Spleen (tissue), 11 donors: ENCODE results near the gene AMZ2. TPM values are rescaled to one million over a fixed set of nuclear protein-coding genes. Genes with fewer than 3 reads are reported as not detected.
"Not testable (repeated sequence)": the region's sequence is repeated elsewhere in the genome, so short reads cannot be mapped to it uniquely, and the experiment has no call there.

Source experiments
- DNase-seq: peaks from one replicate; pipeline ENCODE4 v3.0.0-alpha.2; 2020
- H3K27ac ChIP-seq, 8 donors: fragments of 200-600 bp; sonication (generic) in 7 of 8; 1 replicate in 4 of 8; 2 replicates in 4 of 8; pipeline versions ENCODE4 v1.5.0 to v1.8.0; 2016 to 2021; ENCODE audit warnings: inconsistent platforms in 4 of 8, mild to moderate bottlenecking in 4 of 8, moderate library complexity in 1 of 8
- H3K27me3 ChIP-seq, 7 donors: fragments of 200-600 bp; sonication (generic) in 6 of 7; replicated peaks in 1 of 7; 1 replicate in 4 of 7; 2 replicates in 3 of 7; pipeline versions ENCODE4 v1.5.0 to v1.8.0; 2016 to 2021; ENCODE audit warnings: inconsistent platforms in 3 of 7, mild to moderate bottlenecking in 1 of 7
- H3K36me3 ChIP-seq, 6 donors: fragments of 200-600 bp; sonication (generic) in 5 of 6; 1 replicate in 4 of 6; 2 replicates in 2 of 6; pipeline versions ENCODE4 v1.5.0 to v1.8.0; 2016 to 2021; ENCODE audit warnings: inconsistent platforms in 2 of 6
- H3K4me1 ChIP-seq, 6 donors: fragments of 200-600 bp; sonication (generic) in 5 of 6; 1 replicate in 3 of 6; 2 replicates in 3 of 6; pipeline versions ENCODE4 v1.5.0 to v1.8.0; 2016 to 2021; ENCODE audit warnings: inconsistent platforms in 3 of 6
- H3K4me3 ChIP-seq, 8 donors: fragments of 200-600 bp; sonication (generic) in 7 of 8; 1 replicate in 4 of 8; 2 replicates in 4 of 8; pipeline versions ENCODE4 v1.5.0 to v1.8.0; 2016 to 2021; ENCODE audit warnings: inconsistent platforms in 4 of 8, mild to moderate bottlenecking in 4 of 8, moderate library complexity in 2 of 8
- H3K9me3 ChIP-seq, 8 donors: fragments of 200-600 bp; sonication (generic) in 7 of 8; 1 replicate in 4 of 8; 2 replicates in 4 of 8; pipeline versions ENCODE4 v1.5.0 to v1.8.0; 2016 to 2021; ENCODE audit warnings: inconsistent platforms in 4 of 8
- POLR2A ChIP-seq, 3 donors: fragments of 450-650 bp; IDR thresholded peaks; one replicate each; pipeline ENCODE4 v1.5.1; 2017; ENCODE audit warnings: antibody characterized with exemption in 3 of 3, mild to moderate bottlenecking in 1 of 3
- POLR2AphosphoS5 ChIP-seq, 3 donors: sonication (generic); formaldehyde crosslinking; IDR thresholded peaks; one replicate each; pipeline ENCODE4 v1.5.1; 2017; ENCODE audit warnings: antibody characterized with exemption in 3 of 3
- WGBS, 5 donors: extraction: QIAGEN DNeasy Blood & Tissue Kit in 3 of 5; methylation state at CpG; one replicate each; pipeline versions ENCODE4 v1.1.5 to v1.1.7; 2013 to 2018; 5-methylcytosine and 5-hydroxymethylcytosine counted together
- intact Hi-C: fragments of 100-400 bp; cut with DNase I; formaldehyde crosslinking; loops from one replicate; pipeline ENCODE4 v1.15.0; 2023; ENCODE audit warnings: low total_unique reads
- polyA plus RNA-seq, 3 donors: library from polyadenylated mRNA; stranded (reverse); fragments of 200-250 nt; gene quantifications; one replicate each; pipeline ENCODE4 v1.2.1, GENCODE V29; 2013
- total RNA-seq, 7 donors: library from RNA; depleted of rRNA in 3 of 7; stranded (reverse); fragments of >200 nt in 3 of 7; fragmentation: NEBNext Ultra II Directional in 4 of 7; extraction: Animal tissue kit (Norgen Biotek cat#: 25700) in 4 of 7; gene quantifications; one replicate each; pipeline versions ENCODE4 v1.1.0 to v1.2.1, GENCODE V29; 2016 to 2021
- TF ChIP-seq, protein P1 (sequence below), 11 experiments: fragments of 200-600 bp in 7 of 11; fragments of 450-650 bp in 4 of 11; sonication (generic) in 4 of 11; IDR thresholded peaks in 8 of 11; conservative IDR thresholded peaks in 3 of 11; 1 replicate in 7 of 11; 2 replicates in 4 of 11; pipeline versions ENCODE4 v1.4.0 to v1.8.0; 2016 to 2021; ENCODE audit warnings: antibody characterized with exemption in 11 of 11, inconsistent platforms in 4 of 11, mild to moderate bottlenecking in 1 of 11
- donor health status: healthy with polysubstance abuse.
- donor health status: DM: no; HTN: no; CAD: no; lungs with moderate emphysema.
- donor health status: DM: no; HTN: no; CAD: no.
- donor health status: Bipolar disorder and iron deficiency.
- donor health status: healthy.
- donor health status: DM: no; HTN: no; CAD: no.
- donor health status: DM: yes; HTN: yes; CAD: no.

AMZ2 gene
- total and polyA plus RNA-seq, 10 donors, result 40.4 to 75.1 (median 51.7) TPM

- Histone ChIP-seq H3K4me3 (peak overlapping the region in 5 of 8 donors; percentile 70 to 89 (median 71)), H3K9me3 (no peaks in the 10 kb centered on the region), H3K27me3 (no peaks in the 10 kb centered on the region), H3K36me3 (peaks cover 0 to 29% (median 7%) of the 10 kb centered on the region in 6 donors), H3K4me1 (peaks cover 22 to 68% (median 44%) of the 10 kb centered on the region in 6 donors), H3K27ac (peak overlapping the region; percentile 15 to 100 (median 99))
- no peak for TF ChIP-seq POLR2AphosphoS5 (IDR thresholded peaks at IDR 0.05)
- TF ChIP-seq, protein P1, sequence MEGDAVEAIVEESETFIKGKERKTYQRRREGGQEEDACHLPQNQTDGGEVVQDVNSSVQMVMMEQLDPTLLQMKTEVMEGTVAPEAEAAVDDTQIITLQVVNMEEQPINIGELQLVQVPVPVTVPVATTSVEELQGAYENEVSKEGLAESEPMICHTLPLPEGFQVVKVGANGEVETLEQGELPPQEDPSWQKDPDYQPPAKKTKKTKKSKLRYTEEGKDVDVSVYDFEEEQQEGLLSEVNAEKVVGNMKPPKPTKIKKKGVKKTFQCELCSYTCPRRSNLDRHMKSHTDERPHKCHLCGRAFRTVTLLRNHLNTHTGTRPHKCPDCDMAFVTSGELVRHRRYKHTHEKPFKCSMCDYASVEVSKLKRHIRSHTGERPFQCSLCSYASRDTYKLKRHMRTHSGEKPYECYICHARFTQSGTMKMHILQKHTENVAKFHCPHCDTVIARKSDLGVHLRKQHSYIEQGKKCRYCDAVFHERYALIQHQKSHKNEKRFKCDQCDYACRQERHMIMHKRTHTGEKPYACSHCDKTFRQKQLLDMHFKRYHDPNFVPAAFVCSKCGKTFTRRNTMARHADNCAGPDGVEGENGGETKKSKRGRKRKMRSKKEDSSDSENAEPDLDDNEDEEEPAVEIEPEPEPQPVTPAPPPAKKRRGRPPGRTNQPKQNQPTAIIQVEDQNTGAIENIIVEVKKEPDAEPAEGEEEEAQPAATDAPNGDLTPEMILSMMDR (IDR thresholded peaks at IDR 0.05 in 8 of 11, conservative IDR thresholded peaks at IDR 0.05 in 3 of 11), result no peak
- no peak for TF ChIP-seq POLR2A (IDR thresholded peaks at IDR 0.05)
- intact Hi-C loops, result loop anchor here (5.0 kb wide), 1 partner anchor 42 kb away; no protein-coding TSS in a partner anchor
- 43 to 56% (median 49%) methylated on average over 5 of the region's 5 CpGs for WGBS, 5 donors
- no peak for DNase-seq
Observed at GRCh38 chr17:68248891-68249290, 1.0 kb downstream of the AMZ2 start.

DNA sequence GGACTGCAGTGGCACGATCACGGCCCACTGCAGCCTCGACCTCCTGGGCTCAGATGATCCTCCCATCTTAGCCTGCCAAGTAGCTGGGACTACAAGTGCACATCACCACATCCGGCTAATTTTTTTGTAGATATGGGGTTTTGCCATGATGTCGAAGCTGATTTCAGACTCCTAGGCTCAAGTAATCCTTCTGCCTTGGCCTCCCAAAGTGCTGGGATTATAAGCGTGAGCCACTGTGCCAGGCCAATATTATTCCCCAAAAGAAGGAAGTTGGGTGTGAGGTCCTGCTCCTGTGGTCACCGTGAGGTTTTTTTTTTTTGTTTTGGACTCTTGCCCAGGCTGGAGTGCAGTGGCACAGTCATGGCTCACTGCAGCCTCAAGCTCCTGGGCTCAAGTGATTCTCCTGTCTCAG is 1.5 kb downstream of the AMZ2 start:
- Histone ChIP-seq H3K27me3 (no peaks in the 10 kb centered on the region), H3K4me1 (peaks cover 24 to 73% (median 49%) of the 10 kb centered on the region in 6 donors), H3K9me3 (no peaks in the 10 kb centered on the region), H3K27ac (peak overlapping the region; percentile 15 to 100 (median 99)), H3K36me3 (peaks cover 0 to 34% (median 9%) of the 10 kb centered on the region in 6 donors), H3K4me3 (peak overlapping the region in 1 of 8 donors; percentile 89)
- peak in 2 of 3 donors; percentile 31 to 42 for TF ChIP-seq POLR2AphosphoS5 (IDR thresholded peaks at IDR 0.05)
- TF ChIP-seq, protein P1 (IDR thresholded peaks at IDR 0.05 in 8 of 11, conservative IDR thresholded peaks at IDR 0.05 in 3 of 11), result no peak
- TF ChIP-seq POLR2A (IDR thresholded peaks at IDR 0.05), result no peak
- intact Hi-C loops, result loop anchor here (5.0 kb wide), 1 partner anchor 42 kb away; no protein-coding TSS in a partner anchor
- WGBS, 5 donors, result 38 to 65% (median 41%) methylated on average over 7 of the region's 7 CpGs
- DNase-seq, result no peak

- WGBS, 5 donors, result 36 to 44% (median 39%) methylated on average over 7 of the region's 7 CpGs
- H3K4me3 ChIP-seq, H3K9me3 ChIP-seq, H3K27me3 ChIP-seq, DNase-seq, intact Hi-C loops: not testable (repeated sequence)
- H3K36me3 ChIP-seq, result peaks cover 0 to 65% (median 12%) of the 10 kb centered on the region in 6 donors
- H3K27ac ChIP-seq, result peak overlapping the region in 7 of 8 donors; percentile 69 to 83 (median 70)
- TF ChIP-seq POLR2AphosphoS5 (IDR thresholded peaks at IDR 0.05), result peak in 1 of 3 donors; percentile 20
- peaks cover 33 to 98% (median 75%) of the 10 kb centered on the region in 6 donors for H3K4me1 ChIP-seq
Observed at GRCh38 chr17:68253426-68253825, 5.6 kb downstream of the AMZ2 start.

DNA sequence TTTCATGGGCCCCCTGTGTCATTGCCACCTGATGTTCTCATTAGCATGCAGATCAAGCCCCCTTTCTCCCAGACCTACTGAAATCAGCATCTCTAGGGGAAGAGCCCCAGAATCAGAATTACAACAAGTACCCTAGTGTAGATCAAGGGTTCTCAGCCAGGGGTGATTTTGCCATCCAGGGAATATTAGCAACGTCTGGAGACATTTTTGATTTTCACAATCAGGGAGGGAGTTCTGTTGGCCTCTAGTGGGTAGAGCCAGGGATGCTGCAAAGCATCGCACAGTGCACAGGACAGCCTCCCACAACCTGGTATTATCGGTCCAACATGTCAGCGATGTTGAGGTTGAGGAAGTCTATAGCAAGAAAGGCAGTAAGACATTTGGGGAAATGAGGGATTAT is 7.3 kb downstream of the AMZ2 start:
- no peak for DNase-seq
- intact Hi-C loops, result no loop called here
- H3K4me1 ChIP-seq, result peaks cover 28 to 98% (median 67%) of the 10 kb centered on the region in 6 donors
- peak overlapping the region in 7 of 8 donors; percentile 45 to 85 (median 79) for H3K27ac ChIP-seq
- TF ChIP-seq, protein P1 (IDR thresholded peaks at IDR 0.05 in 8 of 11, conservative IDR thresholded peaks at IDR 0.05 in 3 of 11), result no peak
- TF ChIP-seq POLR2AphosphoS5 (IDR thresholded peaks at IDR 0.05), result no peak
- no peak for TF ChIP-seq POLR2A (IDR thresholded peaks at IDR 0.05)
- no peaks in the 10 kb centered on the region for H3K27me3 ChIP-seq
- H3K9me3 ChIP-seq, result no peaks in the 10 kb centered on the region
- peaks cover 0 to 65% (median 12%) of the 10 kb centered on the region in 6 donors for H3K36me3 ChIP-seq
- 74 to 88% (median 77%) methylated on average over 4 of the region's 4 CpGs for WGBS, 5 donors
- no peak overlapping the region for H3K4me3 ChIP-seq
